DOHH2 (cell line): ENCODE measurements around the gene LAMA4.

ENCODE experiments used
- EZH2phosphoT487 ChIP-seq: fragments of 200-600 bp; sonication (generic); IDR thresholded peaks from 2 replicates; pipeline ENCODE4 v1.6.1; 2017; ENCODE audit warnings: borderline replicate concordance, mild to moderate bottlenecking, antibody characterized with exemption, low read length, moderate library complexity, mixed read lengths
- TF ChIP-seq, protein P1 (sequence below): fragments of 200-600 bp; sonication (generic); IDR thresholded peaks from one replicate; pipeline ENCODE4 v1.5.1; 2014; ENCODE audit warnings: antibody characterized with exemption, mild to moderate bottlenecking, low read depth, low read length; ENCODE audit not compliant: poor library complexity, severe bottlenecking

GRCh38 chr6:112139052-112139451, 115.3 kb downstream of the LAMA4 start:
- TF ChIP-seq, protein P1, sequence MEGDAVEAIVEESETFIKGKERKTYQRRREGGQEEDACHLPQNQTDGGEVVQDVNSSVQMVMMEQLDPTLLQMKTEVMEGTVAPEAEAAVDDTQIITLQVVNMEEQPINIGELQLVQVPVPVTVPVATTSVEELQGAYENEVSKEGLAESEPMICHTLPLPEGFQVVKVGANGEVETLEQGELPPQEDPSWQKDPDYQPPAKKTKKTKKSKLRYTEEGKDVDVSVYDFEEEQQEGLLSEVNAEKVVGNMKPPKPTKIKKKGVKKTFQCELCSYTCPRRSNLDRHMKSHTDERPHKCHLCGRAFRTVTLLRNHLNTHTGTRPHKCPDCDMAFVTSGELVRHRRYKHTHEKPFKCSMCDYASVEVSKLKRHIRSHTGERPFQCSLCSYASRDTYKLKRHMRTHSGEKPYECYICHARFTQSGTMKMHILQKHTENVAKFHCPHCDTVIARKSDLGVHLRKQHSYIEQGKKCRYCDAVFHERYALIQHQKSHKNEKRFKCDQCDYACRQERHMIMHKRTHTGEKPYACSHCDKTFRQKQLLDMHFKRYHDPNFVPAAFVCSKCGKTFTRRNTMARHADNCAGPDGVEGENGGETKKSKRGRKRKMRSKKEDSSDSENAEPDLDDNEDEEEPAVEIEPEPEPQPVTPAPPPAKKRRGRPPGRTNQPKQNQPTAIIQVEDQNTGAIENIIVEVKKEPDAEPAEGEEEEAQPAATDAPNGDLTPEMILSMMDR, result no peak
- TF ChIP-seq EZH2phosphoT487, result no peak
